HepG2 (cell line): Measurements from ENCODE around the gene FHDC1. TPM values are rescaled to one million over a fixed set of nuclear protein-coding genes. Genes with fewer than 3 reads are reported as not detected.

Experiments
- ATAC-seq: fragments of 200-7000 bp; cut with Tn5 transposase; 3 replicates; pipeline ENCODE4 v1.9.1; 2020; ENCODE audit warnings: mild to moderate bottlenecking, moderate library complexity
- BruUV-seq: library from RNA; stranded (reverse); fragments of 400-500 nt; replicated peaks from 2 replicates; lab custom pipeline; 2021; lab: Mats Ljungman, UMichigan
- CTCF ChIA-PET: fragments of 300-600 bp; formaldehyde crosslinking; extraction: SDS; loops from one replicate; lab custom pipeline; 2021; ENCODE audit warnings: low total read pairs, inconsistent platforms, low intra/inter-chr PET ratio; lab: Yijun Ruan, JAX
- POLR2A ChIA-PET: fragments of 350-600 bp; sonication (Branson Sonifier 250); formaldehyde crosslinking; loops from one replicate; lab custom pipeline; 2020; ENCODE audit warnings: antibody characterized with exemption, inconsistent platforms; lab: Yijun Ruan, JAX
- DNase-seq: peaks from one replicate; pipeline ENCODE4 v3.0.0-alpha.2; 2015; ENCODE audit warnings: low spot score
- FAIRE-seq: peaks from 3 replicates; lab custom pipeline; 2011; peaks lifted over from hg19 to GRCh38; lab: Jason Lieb, UNC
- H2AFZ ChIP-seq: one replicate; pipeline ENCODE4 v1.6.1; 2011; ENCODE audit warnings: low read length, inconsistent platforms
- H3K27ac ChIP-seq: fragments of 300-600 bp; 3 replicates; pipeline ENCODE4 v1.8.0; 2011; ENCODE audit warnings: mixed run types, mild to moderate bottlenecking, mixed read lengths, low read length, inconsistent platforms; ENCODE audit not compliant: insufficient read depth; ENCODE audit errors: extremely low read length
- H3K27me3 ChIP-seq, 2 experiments: fragments of 200-600 bp in 1 of 2; 2 replicates in 1 of 2; 3 replicates in 1 of 2; pipeline versions ENCODE4 v1.6.0 to v1.8.0; 2011; ENCODE audit warnings: low read length in 2 of 2, mild to moderate bottlenecking in 2 of 2, moderate library complexity in 2 of 2, inconsistent platforms in 1 of 2; ENCODE audit not compliant: insufficient read depth in 2 of 2, control insufficient read depth in 1 of 2
- H3K36me3 ChIP-seq, 2 experiments: fragments of 200-600 bp in 1 of 2; replicated peaks in 1 of 2; 2 replicates in 1 of 2; 3 replicates in 1 of 2; pipeline versions ENCODE4 v1.5.1 to v1.8.0; 2011; ENCODE audit warnings: low read length in 2 of 2, inconsistent platforms in 1 of 2; ENCODE audit not compliant: insufficient read depth in 2 of 2, control insufficient read depth in 1 of 2
- H3K4me1 ChIP-seq: 2 replicates; pipeline ENCODE4 v1.5.1; 2012; ENCODE audit warnings: low read length, inconsistent platforms; ENCODE audit not compliant: insufficient read depth
- H3K4me2 ChIP-seq: 2 replicates; pipeline ENCODE4 v1.6.0; 2011; ENCODE audit warnings: low read depth, low read length, inconsistent platforms
- H3K4me3 ChIP-seq, 3 experiments: fragments of 200-600 bp in 1 of 3; sonication (generic), shearing (Covaris generic) in 1 of 3; replicated peaks in 1 of 3; 2 replicates each; pipeline ENCODE4 v1.5.1; 2011 to 2016; ENCODE audit warnings: low read length in 3 of 3, inconsistent platforms in 2 of 3, low read depth in 2 of 3, mild to moderate bottlenecking in 2 of 3, control low read depth in 1 of 3, mixed read lengths in 1 of 3; ENCODE audit not compliant: insufficient read depth in 1 of 3
- H3K79me2 ChIP-seq: one replicate; pipeline ENCODE4 v1.6.1; 2011; ENCODE audit warnings: low read length, inconsistent platforms; ENCODE audit not compliant: insufficient read depth
- H3K9ac ChIP-seq: 2 replicates; pipeline ENCODE4 v1.6.0; 2011; ENCODE audit warnings: mild to moderate bottlenecking, low read depth, low read length, inconsistent platforms; ENCODE audit not compliant: insufficient read depth
- H3K9me3 ChIP-seq: 2 replicates; pipeline ENCODE4 v1.5.1; 2012; ENCODE audit warnings: mild to moderate bottlenecking, low read length
- H4K20me1 ChIP-seq: 2 replicates; pipeline ENCODE4 v1.6.0; 2011; ENCODE audit warnings: inconsistent platforms, mild to moderate bottlenecking, low read length, moderate library complexity; ENCODE audit not compliant: insufficient read depth
- CREB1 ChIP-seq, 2 experiments: fragments of 450-650 bp in 1 of 2; IDR thresholded peaks; 2 replicates each; pipeline ENCODE4 v1.6.1; 2016 to 2017; ENCODE audit warnings: control low read depth in 1 of 2, mild to moderate bottlenecking in 1 of 2, missing compliant biosample characterization in 1 of 2, missing genetic modification characterization in 1 of 2
- CSRNP1 ChIP-seq: sonication (generic); formaldehyde crosslinking; IDR thresholded peaks from 2 replicates; pipeline ENCODE4 v1.8.1; 2023; ENCODE audit warnings: mild to moderate bottlenecking, missing genetic modification reagents
- HDAC2 ChIP-seq: sonication (generic); formaldehyde crosslinking; IDR thresholded peaks from 2 replicates; pipeline ENCODE4 v1.4.0; 2020; ENCODE audit warnings: missing genetic modification reagents
- HNF1A ChIP-seq, 2 experiments: sonication (generic) in 1 of 2; formaldehyde crosslinking in 1 of 2; IDR thresholded peaks; 2 replicates each; pipeline versions ENCODE4 v1.4.0 to v1.6.1; 2016 to 2020; ENCODE audit warnings: borderline replicate concordance in 1 of 2, low read depth in 1 of 2, mild to moderate bottlenecking in 1 of 2, missing genetic modification reagents in 1 of 2
- IKZF4 ChIP-seq: sonication (generic); formaldehyde crosslinking; IDR thresholded peaks from 2 replicates; pipeline ENCODE4 v1.5.1; 2020; ENCODE audit warnings: borderline replicate concordance, mild to moderate bottlenecking, low read depth, missing genetic modification reagents; ENCODE audit errors: not compliant biosample characterization
- NFKB2 ChIP-seq: sonication (generic); formaldehyde crosslinking; IDR thresholded peaks from 2 replicates; pipeline ENCODE4 v1.4.0; 2020; ENCODE audit warnings: missing genetic modification reagents, borderline replicate concordance
- PITX1 ChIP-seq: sonication (generic); formaldehyde crosslinking; IDR thresholded peaks from 2 replicates; pipeline ENCODE4 v1.5.1; 2020; ENCODE audit warnings: mild to moderate bottlenecking, missing genetic modification reagents
- RFXAP ChIP-seq: sonication (generic); formaldehyde crosslinking; IDR thresholded peaks from 2 replicates; pipeline ENCODE4 v1.4.0; 2020; ENCODE audit warnings: missing genetic modification reagents, borderline replicate concordance
- TRIM22 ChIP-seq: fragments of 450-650 bp; IDR thresholded peaks from 2 replicates; pipeline ENCODE4 v1.6.1; 2017
- XBP1 ChIP-seq: sonication (generic); formaldehyde crosslinking; IDR thresholded peaks from 2 replicates; pipeline ENCODE4 v1.5.0; 2020; ENCODE audit warnings: missing genetic modification reagents
- YY1 ChIP-seq: IDR thresholded peaks from 2 replicates; pipeline ENCODE4 v1.6.1; 2011; ENCODE audit warnings: low read length, low read depth, moderate library complexity, mild to moderate bottlenecking; ENCODE audit not compliant: insufficient read depth, insufficient replicate concordance
- ZKSCAN1 ChIP-seq: fragments of 150-350 bp; IDR thresholded peaks from 2 replicates; pipeline ENCODE4 v1.6.1; 2014; ENCODE audit warnings: low read length
- ZNF251 ChIP-seq: sonication (generic); formaldehyde crosslinking; IDR thresholded peaks from 2 replicates; pipeline ENCODE4 v1.9.0; 2021; ENCODE audit warnings: mild to moderate bottlenecking, missing genetic modification reagents
- ZNF33A ChIP-seq: sonication (generic); formaldehyde crosslinking; IDR thresholded peaks from 2 replicates; pipeline ENCODE4 v1.5.1; 2020; ENCODE audit warnings: missing genetic modification reagents, mild to moderate bottlenecking, moderate library complexity, borderline replicate concordance
- ZNF441 ChIP-seq: sonication (generic); formaldehyde crosslinking; IDR thresholded peaks from 2 replicates; pipeline ENCODE4 v1.7.0; 2021; ENCODE audit warnings: missing genetic modification reagents, borderline replicate concordance
- ZNF839 ChIP-seq: sonication (generic); formaldehyde crosslinking; IDR thresholded peaks from 2 replicates; pipeline ENCODE4 v1.4.0; 2020; ENCODE audit warnings: missing genetic modification reagents, mild to moderate bottlenecking, borderline replicate concordance
- WGBS: methylation state at CpG from one replicate; pipeline ENCODE4 v1.1.6; 2017; ENCODE audit warnings: low lambda C conversion rate; 5-methylcytosine and 5-hydroxymethylcytosine counted together
- in situ Hi-C: cut with HindIII; loops from 2 replicates; pipeline ENCODE4 v1.10.0; 2017; ENCODE audit warnings: low pct_unique_long_range_greater_than_20kb; ENCODE audit not compliant: extremely low pct_ligation_motif_present
- intact Hi-C: fragments of 100-400 bp; cut with micrococcal nuclease; formaldehyde crosslinking; loops from one replicate; pipeline ENCODE4 v1.10.0; 2022; ENCODE audit not compliant: unreplicated experiment
- polyA plus RNA-seq, 8 experiments: library from polyadenylated mRNA; depleted of rRNA in 3 of 8; stranded (reverse) in 7 of 8; unstranded in 1 of 8; fragments of >200 nt; fragmentation: Illumina TruSeq in 4 of 8; extraction: Trizol in 4 of 8; gene quantifications; 2 replicates each; pipeline versions ENCODE4 v1.2.1 to v1.2.3, GENCODE V29; 2011 to 2016; ENCODE audit warnings: low read depth in 4 of 8, missing spikeins in 1 of 8, mixed read lengths in 1 of 8; ENCODE audit not compliant: insufficient read depth in 1 of 8
- total RNA-seq, 5 experiments: library from RNA; depleted of rRNA; stranded (reverse); fragments of >200 nt; fragmentation: Illumina TruSeq; extraction: Trizol; gene quantifications; 2 replicates each; pipeline ENCODE4 v1.2.3, GENCODE V29; 2016; ENCODE audit warnings: low read depth in 1 of 5

FHDC1 gene
- total and polyA plus RNA-seq, 2 of the 13 experiments (the other 11 are each of a cell fraction or from before 2014, with no cell fraction given) = 0.07 to 0.15 TPM

GRCh38 chr4:152949930-152950329 is 13.8 kb downstream of the FHDC1 start:
- H3K4me3 ChIP-seq = no peak overlapping the region
- no peaks in the 10 kb centered on the region for H3K36me3 ChIP-seq
- peaks cover 18% of the 10 kb centered on the region for H3K4me1 ChIP-seq
- H3K4me2 ChIP-seq = no peak overlapping the region
- no peaks in the 10 kb centered on the region for H4K20me1 ChIP-seq
- WGBS = 85% methylated on average over 8 of the region's 8 CpGs
- no peak overlapping the region for H3K27ac ChIP-seq
- no peaks in the 10 kb centered on the region for H3K79me2 ChIP-seq
- H3K27me3 ChIP-seq = peaks cover 0 to 4% of the 10 kb centered on the region in 2 experiments; a peak in 1 of 5 replicates
- ATAC-seq (no peak), FAIRE-seq (no peak), DNase-seq (no peak)
- TF ChIP-seq ZKSCAN1 (no peak), IKZF4 (CRISPR knock-in tag) (no peak), ZNF33A (CRISPR knock-in tag) (no peak), CREB1 (IDR thresholded peaks at IDR 0.05) (no peak), CREB1 (CRISPR knock-in tag; IDR thresholded peaks at IDR 0.05) (no peak), RFXAP (CRISPR knock-in tag) (no peak), PITX1 (CRISPR knock-in tag) (no peak), YY1 (no peak), ZNF251 (CRISPR knock-in tag) (no peak), TRIM22 (no peak), HDAC2 (no peak), NFKB2 (CRISPR knock-in tag) (no peak), CSRNP1 (no peak), XBP1 (CRISPR knock-in tag) (no peak), ZNF839 (CRISPR knock-in tag) (no peak), ZNF441 (CRISPR knock-in tag) (no peak), HNF1A (IDR thresholded peaks at IDR 0.05; ENCODE audit: low read depth) (no peak), HNF1A (CRISPR knock-in tag; IDR thresholded peaks at IDR 0.05; ENCODE audit: borderline replicate concordance) (no peak)
- no TSS peak for BruUV-seq
- in situ Hi-C loops (no loop called here), intact Hi-C loops (loop anchor here (10.0 kb wide), 2 partner anchors 135 to 175 kb away; partner anchors contain the start of genes ARFIP1 and TIGD4)
- no peak overlapping the region for H3K9ac ChIP-seq
- POLR2A ChIA-PET = no interaction called here
- CTCF ChIA-PET = no interaction called here
- H3K9me3 ChIP-seq = no peaks in the 10 kb centered on the region
- H2AFZ ChIP-seq = no peak overlapping the region
